ENCODE data around the gene PES1.
"Not testable (repeated sequence)": the region's sequence is repeated elsewhere in the genome, so short reads cannot be mapped to it uniquely, and the experiment has no call there.

The PES1 gene

DNA sequence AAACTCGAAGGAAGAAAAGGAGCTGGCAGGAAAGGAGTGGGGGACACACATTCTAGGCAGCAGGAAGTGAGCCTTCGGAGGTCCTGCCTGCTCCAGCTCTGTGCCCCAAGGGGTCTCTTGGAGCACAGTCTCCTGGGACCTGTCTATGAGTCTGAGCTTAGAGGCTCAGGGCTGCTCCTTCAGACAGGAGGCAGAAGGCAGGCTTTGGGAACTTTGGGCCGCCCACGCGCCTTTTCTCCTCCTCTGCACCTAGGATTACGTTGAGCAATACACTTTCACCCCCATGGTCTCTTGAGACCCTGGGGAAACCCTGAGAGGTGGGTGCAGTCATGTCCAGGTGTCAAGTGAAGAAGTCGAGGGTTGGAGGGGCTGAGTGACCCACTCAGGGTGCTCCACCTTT lies 16.2 kb upstream of the PES1 start:
- no peak for DNase-seq

DNA sequence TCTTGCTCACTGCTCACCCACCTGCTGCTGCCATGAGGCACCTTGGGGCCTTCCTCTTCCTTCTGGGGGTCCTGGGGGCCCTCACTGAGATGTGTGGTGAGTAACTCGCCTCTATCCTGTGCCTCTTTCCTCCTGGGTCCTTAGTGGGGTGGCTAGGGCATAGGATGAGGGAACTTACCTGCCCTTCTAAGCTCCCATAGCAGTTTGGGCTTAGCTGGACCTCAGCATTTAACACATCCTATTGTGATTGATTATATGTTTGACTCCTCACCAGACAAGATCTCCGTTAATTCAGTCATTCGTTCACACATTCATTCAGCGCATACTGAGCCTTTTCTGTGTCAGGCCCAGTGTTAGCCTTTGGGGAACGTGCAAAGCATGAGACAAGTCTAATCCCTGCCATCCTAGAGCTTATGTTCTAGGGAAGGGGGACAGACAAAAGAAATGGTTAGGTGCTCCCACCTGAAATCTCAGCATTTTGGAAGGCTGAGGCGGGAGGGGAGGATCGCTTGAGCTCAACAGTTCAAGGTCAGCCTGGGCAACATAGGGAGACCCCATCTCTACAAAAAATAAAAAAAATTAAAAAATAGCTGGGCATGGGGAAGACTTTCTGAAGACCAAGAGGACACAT lies 15.7 kb upstream of the PES1 start:
- no peak for DNase-seq

DNA sequence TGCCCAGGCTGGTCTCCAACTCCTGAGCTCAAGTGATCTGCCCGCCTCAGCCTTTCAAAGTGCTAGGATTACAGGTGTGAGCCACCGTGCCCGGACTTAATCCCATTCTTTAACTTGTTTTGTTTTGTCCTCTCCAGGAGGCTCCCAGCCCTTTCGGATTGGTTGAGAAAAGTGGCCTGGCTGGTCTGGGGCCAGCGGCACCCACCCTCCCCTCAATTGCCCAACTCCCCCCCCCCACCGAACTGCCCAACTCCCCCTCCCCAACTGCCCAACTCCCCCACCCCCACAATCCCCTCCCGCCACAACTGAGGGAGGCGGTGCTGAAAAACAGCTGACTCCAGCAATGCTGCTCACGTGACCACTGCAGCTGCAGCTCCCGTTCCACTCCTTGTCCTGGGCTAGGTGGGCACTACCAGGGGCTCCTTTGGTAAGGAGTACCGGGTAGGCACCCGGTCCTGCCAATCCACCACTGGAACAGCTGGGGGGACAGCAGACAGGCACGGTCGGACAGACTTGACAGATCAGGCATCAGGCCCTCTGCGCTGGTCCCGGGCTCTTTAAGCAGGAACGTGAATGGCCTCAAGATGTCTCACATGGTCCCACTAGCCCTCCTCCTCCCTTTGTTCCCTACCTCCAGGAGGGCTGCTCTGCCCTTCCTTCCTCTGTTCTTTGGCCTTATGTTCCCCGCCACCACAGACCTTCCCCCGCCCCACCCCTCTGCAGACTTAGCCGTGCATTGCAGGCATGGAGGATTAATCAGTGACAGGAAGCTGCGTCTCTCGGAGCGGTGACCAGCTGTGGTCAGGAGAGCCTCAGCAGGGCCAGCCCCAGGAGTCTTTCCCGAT lies 15.0 kb upstream of the PES1 start, which contains the start of gene TCN2:
TCN2 (plus strand) TSS at position 720 of the 845 bp plus-strand sequence. CDS start 158 bp downstream, outside the sequence.
- peak; percentile 79 for DNase-seq

DNA sequence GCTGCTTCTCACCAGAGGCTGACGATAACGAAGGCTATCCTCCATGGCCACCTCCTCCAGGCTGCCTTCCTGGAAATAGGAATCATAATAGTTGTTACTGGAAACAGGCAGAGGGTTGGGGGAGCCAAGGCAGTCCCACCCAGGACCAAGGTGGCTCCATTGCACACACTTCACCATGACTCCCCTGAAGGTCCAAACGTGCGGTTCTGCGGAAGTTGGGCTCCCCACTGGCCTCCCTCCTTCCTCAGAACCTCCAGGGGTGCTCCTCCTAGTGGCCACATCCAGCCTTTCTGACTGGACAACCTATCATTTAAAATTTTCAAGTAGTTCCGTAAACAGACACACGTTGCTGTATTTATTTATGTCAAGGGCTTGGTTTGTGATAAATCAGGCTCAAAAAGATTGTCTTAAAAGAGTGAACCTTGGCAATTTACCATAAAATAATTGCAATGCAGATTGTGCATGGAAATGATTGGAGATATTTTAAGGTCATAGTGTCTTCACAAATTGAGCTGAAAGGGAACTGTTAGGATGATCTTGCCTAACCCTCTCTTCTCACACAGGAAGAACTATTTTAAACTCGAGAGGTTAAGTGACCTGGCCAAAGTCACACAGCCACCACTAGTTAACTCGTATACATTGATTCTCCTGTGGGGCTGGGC lies 13.9 kb upstream of the PES1 start:
- DNase-seq = peak; percentile 27

DNA sequence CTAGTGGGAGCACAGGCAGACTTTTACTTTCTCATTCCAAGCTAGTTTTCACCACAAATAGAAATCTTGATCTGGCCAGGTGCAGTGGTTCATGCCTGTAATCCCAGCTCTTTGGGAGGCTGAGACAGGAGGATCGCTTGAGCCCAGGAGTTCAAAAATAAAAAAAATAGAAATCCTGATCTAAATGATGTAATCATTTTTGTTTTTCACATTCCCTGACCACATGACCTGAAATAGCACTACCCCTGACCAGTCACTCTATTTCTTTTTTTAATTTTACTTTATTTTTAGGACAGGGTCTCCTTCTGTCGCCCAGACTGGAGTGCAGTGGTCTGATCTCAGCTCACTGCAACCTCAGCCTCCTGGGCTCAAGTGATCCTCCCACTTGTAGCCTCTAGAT lies 13.0 kb upstream of the PES1 start:
- no peak for DNase-seq

DNA sequence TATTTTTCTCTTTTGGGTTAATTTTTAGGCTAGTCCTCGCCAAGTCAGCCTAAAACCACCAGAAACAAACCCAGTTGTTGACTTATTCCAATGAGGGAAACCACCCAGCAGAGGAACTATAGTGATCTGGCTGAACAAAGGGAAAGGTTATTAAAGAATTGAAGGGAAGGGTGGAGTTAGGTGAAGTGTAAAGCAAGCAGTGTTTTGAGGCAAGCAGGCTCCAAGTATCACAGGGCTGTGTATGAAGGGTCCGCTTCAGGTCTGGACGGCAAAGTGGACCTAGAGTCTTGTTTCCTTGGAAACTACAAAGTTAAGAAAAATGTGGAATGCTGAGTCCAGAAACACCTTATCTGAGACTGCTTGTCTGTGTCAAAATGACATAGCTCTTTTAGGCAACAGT lies 12.1 kb upstream of the PES1 start:
- DNase-seq = no peak

DNA sequence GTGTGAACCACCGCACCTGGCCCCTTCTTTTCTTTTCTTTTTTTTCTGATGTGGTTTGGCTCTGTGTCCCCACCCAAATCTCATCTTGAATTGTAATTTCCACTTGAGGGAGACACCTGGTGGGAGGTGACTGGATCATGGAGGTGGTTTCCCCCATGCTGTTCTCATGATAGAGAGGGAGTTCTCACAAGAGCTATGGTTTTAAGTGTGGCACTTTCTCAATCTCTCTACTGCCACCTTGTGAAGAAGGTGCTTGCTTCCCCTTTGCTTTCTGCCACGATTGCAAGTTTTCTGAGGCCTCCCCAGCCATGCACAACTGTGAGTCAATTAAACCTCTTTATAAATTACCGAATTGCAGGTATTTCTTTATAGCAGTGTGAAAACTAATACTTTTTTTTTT lies 10.3 kb upstream of the PES1 start:
- DNase-seq = peak; percentile 22

DNA sequence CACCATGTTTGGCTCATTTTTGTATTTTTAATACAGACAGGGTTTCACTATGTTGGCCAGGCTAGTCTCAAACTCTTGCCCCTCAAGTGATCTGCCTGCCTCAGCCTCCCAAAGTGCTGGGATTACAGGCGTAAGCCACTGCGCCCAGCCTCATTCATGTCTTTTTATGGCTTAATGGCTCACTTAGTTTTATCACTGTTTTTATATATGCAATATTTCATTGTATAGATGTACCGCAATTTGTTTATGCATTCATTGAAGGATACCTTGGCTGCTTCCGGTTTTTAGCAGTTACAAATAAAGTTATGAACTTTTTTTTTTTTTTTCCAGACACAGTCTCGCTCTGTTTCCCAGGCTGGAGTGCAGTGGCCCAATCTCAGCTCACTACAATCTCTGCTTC lies 9.8 kb upstream of the PES1 start:
- DNase-seq = no peak

DNA sequence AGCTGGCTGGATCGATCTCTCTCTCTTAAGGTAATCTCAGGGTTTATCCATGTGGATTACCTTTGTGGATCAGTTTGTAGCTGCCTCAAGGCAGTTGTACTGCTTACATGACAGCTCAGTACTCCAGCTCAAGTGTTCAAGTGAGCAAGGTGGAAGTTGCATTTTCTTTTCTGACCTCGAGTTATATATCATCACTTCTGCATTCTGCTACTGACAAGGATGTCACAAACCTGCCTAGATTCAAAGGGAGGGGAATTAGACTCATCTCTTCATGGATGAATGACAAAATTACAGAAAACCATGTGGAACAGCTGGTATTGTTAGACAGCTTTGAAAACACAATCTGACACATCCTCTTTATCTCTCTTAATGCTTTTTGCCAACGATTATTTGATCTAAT lies 9.2 kb upstream of the PES1 start:
- no peak for DNase-seq

DNA sequence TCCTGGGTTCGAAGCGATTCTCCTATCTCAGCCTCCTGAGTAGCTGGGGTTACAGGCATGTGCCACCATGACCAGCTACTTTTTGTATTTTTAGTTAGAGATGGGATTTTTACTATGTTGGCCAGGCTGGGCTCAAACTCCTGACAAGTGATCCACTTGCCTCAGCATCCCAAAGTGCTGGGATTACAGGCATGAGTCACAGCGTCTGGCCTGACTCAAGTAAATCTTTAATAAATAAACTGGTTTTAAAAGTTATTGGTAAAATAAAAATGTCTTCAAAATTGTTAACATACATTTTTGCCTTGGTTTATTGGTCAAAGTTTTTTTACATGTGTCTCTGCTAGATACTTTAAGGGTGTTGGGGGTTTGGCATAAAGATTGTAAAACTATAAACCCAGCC lies 7.3 kb upstream of the PES1 start:
- no peak for DNase-seq

DNA sequence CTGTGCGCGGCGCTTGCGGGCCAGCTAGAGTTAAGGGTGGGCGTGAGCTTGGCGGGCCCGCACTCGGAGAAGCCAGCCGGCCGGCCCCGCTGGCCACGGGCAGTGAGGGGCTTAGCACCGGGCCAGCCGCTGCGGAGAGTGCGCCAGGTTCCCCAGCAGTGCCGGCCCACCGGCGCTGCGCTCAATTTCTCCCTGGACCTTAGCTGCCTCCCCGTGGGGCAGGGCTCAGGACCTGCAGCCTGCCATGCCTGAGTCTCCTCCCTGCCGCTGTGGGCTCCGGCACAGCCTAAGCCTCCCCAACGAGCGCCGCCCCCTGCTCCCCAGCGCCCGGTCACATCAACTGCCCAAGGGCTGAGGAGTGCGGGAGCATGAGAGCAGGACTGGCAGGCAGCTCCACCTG lies 5.2 kb upstream of the PES1 start:
- DNase-seq = no peak

DNA sequence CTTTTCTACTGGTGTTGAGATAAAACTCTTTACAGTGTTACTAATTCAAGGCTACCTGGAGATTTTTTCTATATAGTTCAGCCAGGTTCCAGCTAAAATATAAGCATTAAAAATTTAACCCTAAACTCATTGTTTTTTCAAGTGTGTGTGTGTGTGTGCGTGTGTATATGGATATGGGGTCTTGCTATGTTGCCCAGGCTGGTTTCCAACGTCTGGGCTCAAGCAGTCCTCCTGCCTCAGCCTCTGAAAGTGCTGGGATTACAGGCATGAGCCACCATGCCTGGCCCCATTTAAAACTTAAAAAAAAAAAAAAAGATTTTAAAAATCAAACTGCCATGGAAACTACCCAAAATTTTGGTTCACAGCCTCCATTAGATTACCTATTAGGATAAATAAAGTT lies 4.5 kb upstream of the PES1 start:
- DNase-seq = no peak

DNA sequence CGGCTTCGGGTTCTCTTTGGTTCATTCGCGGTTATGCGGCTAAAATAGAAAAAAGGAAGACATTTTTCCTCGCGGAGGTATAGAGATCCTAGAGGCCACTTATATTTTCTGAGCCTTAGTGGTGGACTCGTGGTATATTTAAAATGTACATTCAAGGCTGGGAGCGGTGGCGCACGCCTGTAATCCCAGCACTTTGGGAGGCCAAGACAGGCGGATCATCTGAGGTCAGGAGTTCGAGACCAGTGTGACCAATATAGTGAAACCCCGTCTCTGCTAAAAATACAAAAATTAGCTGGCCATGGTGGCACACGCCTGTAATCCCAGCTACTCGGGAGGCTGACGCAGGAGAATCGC lies 627 bp upstream of the PES1 start:
- DNase-seq = not testable (repeated sequence)

DNA sequence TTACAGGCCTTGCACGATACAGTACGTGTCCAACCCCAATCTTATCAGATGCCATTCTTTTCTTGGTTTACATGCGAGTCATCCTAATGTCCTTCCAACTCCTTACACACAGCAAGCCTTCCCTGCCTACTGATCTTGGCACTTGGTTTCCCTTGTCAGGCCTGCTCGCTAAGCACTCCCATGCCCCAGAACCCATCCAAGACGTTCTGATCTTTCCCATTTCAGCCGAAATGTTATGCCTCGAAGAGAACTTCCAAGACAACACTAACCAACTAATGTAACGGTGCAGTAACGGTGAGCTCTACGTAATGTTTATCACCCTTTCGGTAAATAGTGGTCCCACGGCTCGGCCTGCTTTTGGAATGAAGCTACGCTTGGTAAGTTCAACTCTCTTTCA lies 521 bp downstream of the PES1 start:
- DNase-seq = peak; percentile 24

DNA sequence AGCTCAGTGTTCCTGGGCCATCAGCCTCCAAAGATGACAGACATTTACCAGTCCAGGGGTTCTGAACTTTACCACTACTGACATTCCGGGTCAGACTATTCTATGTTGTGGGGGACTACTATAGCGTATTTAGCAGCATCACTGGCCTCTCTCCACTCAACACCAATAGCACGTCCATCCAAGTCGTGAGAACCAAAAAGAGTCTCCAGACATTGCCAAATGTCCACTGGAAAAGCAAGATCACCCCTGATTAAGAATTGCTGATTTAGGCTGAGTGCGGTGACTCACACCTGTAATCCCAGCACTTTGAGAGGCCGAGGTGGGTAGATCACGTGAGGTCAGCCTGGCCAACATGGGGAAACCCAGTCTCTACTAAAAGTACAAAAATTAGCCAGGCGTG lies 5.3 kb downstream of the PES1 start:
- DNase-seq = no peak

DNA sequence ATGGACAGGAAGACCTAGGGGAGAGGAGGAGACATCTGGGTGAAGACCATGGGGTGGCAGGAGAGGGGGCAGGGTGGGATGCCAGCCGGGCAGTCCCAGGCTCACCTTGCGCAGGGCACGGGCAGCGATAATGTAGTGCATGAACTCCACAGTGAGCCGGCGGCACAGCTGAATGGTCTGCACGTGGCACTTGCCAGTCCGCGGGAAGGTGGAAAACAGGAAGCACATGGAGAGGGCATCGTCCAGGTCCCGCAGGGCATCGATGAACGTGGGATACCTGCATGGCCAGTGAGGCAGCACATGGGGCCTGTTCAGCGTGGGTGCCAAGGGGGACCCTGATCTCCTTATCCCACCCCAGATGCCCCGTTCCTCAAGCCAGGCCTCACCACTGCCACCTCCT lies 7.3 kb downstream of the PES1 start:
- DNase-seq = no peak

DNA sequence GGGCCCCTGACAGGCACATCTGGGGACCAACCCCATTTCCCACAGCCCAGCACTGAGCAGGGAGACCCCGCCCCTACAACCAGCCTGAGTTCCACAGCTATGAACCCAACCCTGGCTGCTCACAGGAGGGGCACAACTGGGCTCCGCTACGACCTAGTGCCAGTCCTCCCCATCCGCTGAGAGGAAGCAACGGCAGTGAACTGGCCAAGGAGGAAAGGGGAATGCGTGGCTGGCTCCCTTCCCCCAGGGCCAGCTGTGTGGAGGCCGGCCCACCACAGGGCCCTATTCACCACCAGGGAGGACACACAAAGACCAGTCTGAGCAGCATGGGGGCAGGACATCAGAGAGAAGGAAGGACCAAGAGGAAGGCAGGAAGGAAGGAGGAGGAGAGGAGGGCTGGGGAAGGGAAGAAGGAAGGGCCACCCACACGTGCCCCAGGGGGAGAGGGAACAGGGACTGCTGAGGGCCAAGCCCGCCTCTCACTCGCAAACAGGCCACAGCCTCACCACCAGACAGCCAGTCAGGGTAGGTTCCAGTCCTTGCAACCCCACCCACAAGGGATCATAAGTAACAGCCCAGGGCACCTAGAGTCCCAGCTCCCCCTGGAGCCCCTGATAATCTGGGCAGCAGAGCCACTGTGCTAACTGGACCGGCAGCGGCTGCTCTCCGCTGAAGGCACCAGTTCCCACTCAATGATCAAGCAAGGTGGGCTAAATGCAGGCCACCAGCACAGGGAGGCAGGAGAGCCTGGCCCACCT lies 8.7 kb downstream of the PES1 start:
- no peak for DNase-seq

DNA sequence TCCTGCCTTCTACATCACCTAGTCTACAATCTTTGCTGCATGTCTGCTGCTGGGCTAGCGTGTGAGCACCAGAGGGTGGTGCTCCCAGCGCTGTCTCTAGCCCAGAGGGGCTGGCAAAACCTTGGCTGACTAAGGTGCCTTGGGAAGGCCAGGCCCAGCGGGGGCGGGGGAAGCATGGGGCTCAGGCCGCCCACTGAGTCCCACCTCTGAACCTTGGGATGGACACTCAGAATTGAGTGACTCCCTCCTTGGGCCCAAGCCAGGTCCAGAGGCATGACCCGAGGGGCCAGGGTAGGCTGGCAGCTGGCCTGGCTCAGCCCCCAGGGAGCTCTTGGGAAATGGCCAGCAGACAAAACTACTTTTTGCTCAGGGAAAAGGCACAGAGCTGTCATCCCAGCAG lies 9.7 kb downstream of the PES1 start:
- DNase-seq = no peak

DNA sequence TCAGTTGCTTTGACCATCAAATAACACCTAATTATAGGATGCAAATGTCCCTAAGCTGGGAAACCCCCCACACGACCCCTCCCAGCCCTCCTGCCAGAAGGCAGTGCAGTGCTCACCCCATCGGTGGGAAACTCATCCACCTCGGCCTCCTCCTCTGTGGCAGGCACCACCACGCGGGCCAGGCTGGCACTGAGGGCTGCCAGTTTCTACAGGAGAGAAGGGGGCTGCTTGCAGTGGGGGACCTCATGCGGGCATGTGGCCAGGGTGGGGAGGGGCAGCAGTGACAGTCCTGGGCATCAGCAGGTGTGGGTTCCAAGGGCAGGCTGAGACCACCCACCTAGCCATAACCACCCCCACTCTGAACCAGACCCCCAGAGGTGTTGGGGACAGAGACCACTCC lies 10.8 kb downstream of the PES1 start:
- DNase-seq = no peak

DNA sequence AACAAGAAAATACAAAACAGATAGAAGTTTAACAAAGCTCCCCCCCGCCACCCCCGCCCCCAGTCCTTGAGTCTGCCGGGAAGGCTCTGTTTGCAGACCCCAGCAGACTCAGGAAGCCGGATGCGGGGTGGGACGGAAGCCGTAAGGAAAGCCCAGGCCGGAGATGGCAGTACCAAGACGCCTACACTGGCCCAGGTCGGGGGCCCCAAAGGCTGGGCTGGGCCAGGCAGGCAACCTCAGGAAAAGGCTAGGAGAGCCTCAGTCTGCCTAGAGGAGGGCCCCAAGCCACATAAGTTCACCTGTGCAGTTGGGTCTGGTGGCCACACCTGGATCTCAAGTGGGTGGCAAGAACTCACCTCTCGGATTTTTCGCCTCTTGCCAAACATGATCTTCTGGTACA lies 13.2 kb downstream of the PES1 start:
- no peak for DNase-seq

DNA sequence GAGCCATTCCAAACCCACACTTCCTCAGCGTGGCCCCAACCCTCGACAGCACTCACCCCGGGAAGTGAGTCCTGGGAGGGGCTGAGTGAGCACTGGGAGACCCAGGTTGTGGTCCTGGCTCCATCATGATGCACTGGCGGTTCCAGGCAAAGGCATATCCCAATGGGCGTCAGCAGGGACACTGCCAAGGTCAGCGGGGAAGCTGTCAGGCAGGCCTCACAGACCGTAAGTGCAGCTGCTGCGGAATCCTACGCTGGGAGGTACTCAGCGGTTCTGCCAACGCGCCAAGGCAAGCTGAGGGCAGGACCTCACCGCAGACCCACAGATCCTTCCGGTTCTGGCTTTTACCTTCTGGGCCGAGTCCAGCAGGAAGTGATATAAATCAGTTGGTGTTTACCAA lies 15.9 kb downstream of the PES1 start:
- DNase-seq = no peak

DNA sequence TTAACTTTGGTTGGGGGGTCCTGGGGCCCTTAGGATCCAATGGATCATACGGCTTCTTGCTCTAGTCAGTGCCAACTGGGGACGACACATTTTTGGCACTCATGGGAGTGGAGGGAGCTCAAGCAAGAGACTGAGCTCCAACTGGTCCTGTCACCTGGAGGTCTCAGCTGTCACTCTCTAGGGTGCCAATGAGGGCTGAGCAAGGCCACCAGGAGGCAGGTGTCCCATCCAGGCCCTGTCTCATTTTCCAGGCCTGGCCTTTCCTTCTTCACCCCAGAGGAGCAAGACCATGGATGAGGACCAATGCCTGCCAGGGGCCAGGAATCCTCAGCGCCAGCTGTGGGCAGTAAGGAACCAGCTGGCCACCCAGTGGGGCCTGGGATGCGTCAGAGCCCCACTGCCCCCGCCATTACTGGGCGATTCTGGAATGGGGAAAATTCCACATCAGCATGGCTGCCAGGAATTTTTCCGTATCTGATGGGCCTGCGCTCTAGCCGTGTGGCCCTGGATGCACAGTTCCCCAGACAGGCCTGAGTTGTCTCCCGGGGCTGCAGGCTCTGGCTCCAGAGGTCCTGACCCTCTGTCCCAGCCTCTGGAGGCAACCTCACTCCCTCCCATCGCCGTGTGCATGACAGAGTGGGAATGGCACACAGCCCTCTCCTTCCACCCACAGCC lies 16.6 kb downstream of the PES1 start:
- peak; percentile 30 for DNase-seq

Data from fibroblast of skin of back (primary cell).